Mesothelial cell of epicardium (in vitro differentiated cells): ENCODE measurements around the gene PI4KB. TPM values are rescaled to one million over a fixed set of nuclear protein-coding genes. Genes with fewer than 3 reads are reported as not detected.

Experiments used
- DNase-seq, 2 experiments: peaks; one replicate each; pipeline ENCODE4 v3.0.0; 2021; ENCODE audit warnings: low spot score in 2 of 2; ENCODE audit not compliant: unreplicated experiment in 2 of 2
- H3K27ac Mint-ChIP-seq: 2 replicates; pipeline ENCODE4 v1.8.0; 2021; ENCODE audit warnings: mixed read lengths
- H3K27me3 Mint-ChIP-seq: 2 replicates; pipeline ENCODE4 v1.8.0; 2021; ENCODE audit warnings: low read depth, mixed read lengths
- H3K36me3 Mint-ChIP-seq: 2 replicates; pipeline ENCODE4 v1.8.0; 2021; ENCODE audit warnings: mixed read lengths
- H3K4me1 Mint-ChIP-seq: 2 replicates; pipeline ENCODE4 v1.8.0; 2021; ENCODE audit warnings: mixed read lengths
- H3K4me3 Mint-ChIP-seq: 2 replicates; pipeline ENCODE4 v1.8.0; 2021; ENCODE audit warnings: mild to moderate bottlenecking, moderate library complexity, mixed read lengths
- H3K9me3 Mint-ChIP-seq: 2 replicates; pipeline ENCODE4 v1.8.0; 2021; ENCODE audit warnings: mixed read lengths
- CTCF ChIP-seq: fragments of 200-600 bp; sonication (generic); IDR thresholded peaks from one replicate; pipeline ENCODE4 v1.5.0; 2021; ENCODE audit warnings: antibody characterized with exemption; ENCODE audit not compliant: unreplicated experiment
- total RNA-seq: library from RNA; stranded (reverse); gene quantifications from 3 replicates; pipeline ENCODE4 v1.2.1, GENCODE V29; 2021

Gene PI4KB
- 67.2 to 77.6 TPM (median 73.7 TPM) in 3 replicates for total RNA-seq

GRCh38 chr1:151327223-151327902 lies at the start of gene PI4KB:
PI4KB (minus strand) TSS chr1:151327416; CDS start chr1:151316481, 10,935 bp downstream.
- Mint-ChIP-seq H3K36me3 (peaks cover 6% of the 10 kb centered on the region), H3K9me3 (no peaks in the 10 kb centered on the region), H3K4me1 (peaks cover 24% of the 10 kb centered on the region), H3K4me3 (peak within 1 kb of the TSS; percentile 85), H3K27ac (peak within 1 kb of the TSS; percentile 99), H3K27me3 (no peaks in the 10 kb centered on the region)
- peak; percentile 78 to 88 for DNase-seq
- no peak for TF ChIP-seq CTCF

GRCh38 chr1:151373196-151373595 lies 46.0 kb upstream of the PI4KB start:
- DNase-seq, result no peak
- TF ChIP-seq CTCF, result no peak
- peak overlapping the region; percentile 4 for H3K4me3 Mint-ChIP-seq

GRCh38 chr1:151372058-151372934 lies 45.1 kb upstream of the PI4KB start, which contains the start of gene SELENBP1:
SELENBP1 (minus strand) TSS chr1:151372705; CDS start chr1:151372641, 64 bp downstream.
- H3K4me3 Mint-ChIP-seq, result peak within 1 kb of the TSS; percentile 74
- H3K36me3 Mint-ChIP-seq, result peaks cover 4% of the 10 kb centered on the region
- DNase-seq, result peak in 1 of 2 experiments; percentile 64
- H3K27ac Mint-ChIP-seq, result peak within 1 kb of the TSS; percentile 82
- peaks cover 33% of the 10 kb centered on the region for H3K4me1 Mint-ChIP-seq
- no peak for TF ChIP-seq CTCF
- no peaks in the 10 kb centered on the region for H3K9me3 Mint-ChIP-seq
- no peaks in the 10 kb centered on the region for H3K27me3 Mint-ChIP-seq

More at GRCh38 chr1:151373196-151373595, 46.0 kb upstream of the PI4KB start:
- H3K36me3 Mint-ChIP-seq, result peaks cover 1% of the 10 kb centered on the region
- no peak overlapping the region for H3K27ac Mint-ChIP-seq
- H3K9me3 Mint-ChIP-seq, result no peaks in the 10 kb centered on the region
- H3K4me1 Mint-ChIP-seq, result peaks cover 29% of the 10 kb centered on the region
- H3K27me3 Mint-ChIP-seq, result no peaks in the 10 kb centered on the region

GRCh38 chr1:151371370-151372057 lies 44.3 kb upstream of the PI4KB start:
- Mint-ChIP-seq H3K27ac (peak overlapping the region; percentile 82), H3K4me1 (peaks cover 33% of the 10 kb centered on the region), H3K27me3 (no peaks in the 10 kb centered on the region), H3K4me3 (peak overlapping the region; percentile 74), H3K9me3 (no peaks in the 10 kb centered on the region), H3K36me3 (peaks cover 5% of the 10 kb centered on the region)
- no peak for DNase-seq
- TF ChIP-seq CTCF, result no peak

GRCh38 chr1:151370211-151370911 lies 43.1 kb upstream of the PI4KB start:
- peaks cover 13% of the 10 kb centered on the region for H3K36me3 Mint-ChIP-seq

More at GRCh38 chr1:151370211-151370911, 43.1 kb upstream of the PI4KB start:
- TF ChIP-seq CTCF, result no peak
- DNase-seq, result no peak
- Mint-ChIP-seq H3K27ac (peak overlapping the region; percentile 16), H3K27me3 (no peaks in the 10 kb centered on the region), H3K9me3 (no peaks in the 10 kb centered on the region), H3K4me1 (peaks cover 33% of the 10 kb centered on the region), H3K4me3 (peak overlapping the region; percentile 33)
